Loucy (cell line): Measurements from ENCODE around the gene SLC7A10.

Source experiments
- CTCF ChIP-seq: fragments of 200-600 bp; sonication (generic); conservative IDR thresholded peaks from 2 replicates; pipeline ENCODE4 v1.5.1; 2014; ENCODE audit warnings: mild to moderate bottlenecking, antibody characterized with exemption, low read length
- EZH2phosphoT487 ChIP-seq: fragments of 200-600 bp; IDR thresholded peaks from 2 replicates; pipeline ENCODE4 v1.6.1; 2018; ENCODE audit warnings: antibody characterized with exemption, mild to moderate bottlenecking, moderate library complexity, borderline replicate concordance

- TF ChIP-seq CTCF (no peak), EZH2phosphoT487 (no peak)
Observed at GRCh38 chr19:33226550-33227241, 1.0 kb upstream of the SLC7A10 start.
